AG04450 (cell line): ENCODE results near the gene DOCK6. TPM values are rescaled to one million over a fixed set of nuclear protein-coding genes. Genes with fewer than 3 reads are reported as not detected.
A peak's percentile ranks its signal among the peaks of the same experiment; 100 is the strongest.

Source experiments
- CTCF ChIA-PET: fragments of 300-600, 350-600 bp; formaldehyde crosslinking; extraction: SDS; loops from one replicate; lab custom pipeline; 2022; ENCODE audit warnings: antibody characterized with exemption, inconsistent platforms; lab: Charles Lee
- POLR2A ChIA-PET: fragments of 350-600 bp; formaldehyde crosslinking; extraction: SDS; loops from one replicate; lab custom pipeline; 2021; ENCODE audit warnings: antibody characterized with exemption, inconsistent platforms; lab: Yijun Ruan, JAX
- DNase-seq: peaks from one replicate; pipeline ENCODE4 v3.0.0-alpha.2; 2011; ENCODE audit warnings: low read depth, low spot score
- H3K27ac ChIP-seq: one replicate; pipeline ENCODE4 v1.5.1; 2012; ENCODE audit warnings: low read depth, low read length, control low read depth
- H3K27me3 ChIP-seq: one replicate; pipeline ENCODE4 v1.6.0; 2012; ENCODE audit warnings: low read length; ENCODE audit not compliant: control insufficient read depth, insufficient read depth
- H3K4me3 ChIP-seq: 2 replicates; pipeline ENCODE4 v1.5.1; 2011; ENCODE audit warnings: mild to moderate bottlenecking, low read depth, low read length, control low read depth
- H3K9me3 ChIP-seq: 2 replicates; pipeline ENCODE4 v1.5.1; 2012; ENCODE audit warnings: low read length; ENCODE audit not compliant: control insufficient read depth, insufficient read depth
- CTCF ChIP-seq: IDR thresholded peaks from 2 replicates; pipeline ENCODE4 v1.5.1; 2011; ENCODE audit warnings: low read depth, low read length, control low read depth, inconsistent platforms
- polyA plus RNA-seq: library from polyadenylated mRNA; depleted of rRNA; stranded (reverse); fragments of >200 nt; gene quantifications from 2 replicates; pipeline ENCODE4 v1.2.3, GENCODE V29; 2011

Gene DOCK6
- polyA plus RNA-seq, 1 experiment, result 8.9 TPM

- POLR2A ChIA-PET, result no interaction called here
- CTCF ChIA-PET, result interaction anchor here (1.0 kb wide), 1 partner anchor 15 kb away, joined by 3 read pairs; the partner anchor contains the start of gene DOCK6
- Histone ChIP-seq H3K4me3 (no peak overlapping the region), H3K27ac (no peak overlapping the region), H3K9me3 (no peaks in the 10 kb centered on the region; the same call in 1 of the 2 replicates), H3K27me3 (no peaks in the 10 kb centered on the region)
- DNase-seq, result no peak
- no peak for TF ChIP-seq CTCF
Observed at GRCh38 chr19:11246941-11247340, 15.4 kb downstream of the DOCK6 start.

GRCh38 chr19:11244846-11245589 lies 17.3 kb downstream of the DOCK6 start:
- no peak overlapping the region for H3K4me3 ChIP-seq
- DNase-seq, result no peak
- POLR2A ChIA-PET, result no interaction called here
- CTCF ChIA-PET, result interaction anchor here (1.8 to 2.4 kb wide), 2 partner anchors 42 to 138 kb away, joined by 4 to 11 read pairs; no protein-coding TSS in a partner anchor
- H3K27ac ChIP-seq, result no peak overlapping the region
- no peaks in the 10 kb centered on the region for H3K27me3 ChIP-seq
- H3K9me3 ChIP-seq, result no peaks in the 10 kb centered on the region; the same call in 1 of the 2 replicates
- no peak for TF ChIP-seq CTCF

GRCh38 chr19:11243798-11244169 lies 18.5 kb downstream of the DOCK6 start:
- no peak for DNase-seq
- peaks cover 6% of the 10 kb centered on the region; the same call in 1 of the 2 replicates for H3K9me3 ChIP-seq
- ChIA-PET POLR2A (interaction anchor here (0.6 kb wide), 1 partner anchor 10 kb away, joined by 4 read pairs; no protein-coding TSS in a partner anchor), CTCF (interaction anchor here (0.5 to 2.9 kb wide), 25 partner anchors 9 to 351 kb away, joined by 3 to 22 read pairs (median 4); partner anchors contain the start of genes CCDC159 and TMEM205)
- TF ChIP-seq CTCF, result no peak
- H3K27ac ChIP-seq, result no peak overlapping the region
- H3K4me3 ChIP-seq, result peak overlapping the region; percentile 10; the same call in 1 of the 2 replicates
- no peaks in the 10 kb centered on the region for H3K27me3 ChIP-seq

GRCh38 chr19:11242864-11243797 lies 19.2 kb downstream of the DOCK6 start:
- ChIA-PET CTCF (interaction anchor here (0.5 to 2.9 kb wide), 27 partner anchors 9 to 351 kb away, joined by 3 to 22 read pairs (median 4); partner anchors contain the start of genes CCDC159 and TMEM205), POLR2A (interaction anchor here (0.6 kb wide), 1 partner anchor 10 kb away, joined by 4 read pairs; no protein-coding TSS in a partner anchor)
- H3K9me3 ChIP-seq, result peaks cover 6% of the 10 kb centered on the region; the same call in 1 of the 2 replicates
- no peak overlapping the region for H3K27ac ChIP-seq
- peak; percentile 67 for TF ChIP-seq CTCF
- H3K27me3 ChIP-seq, result no peaks in the 10 kb centered on the region
- peak overlapping the region; percentile 10; the same call in 1 of the 2 replicates for H3K4me3 ChIP-seq
- peak; percentile 65 for DNase-seq
